Measurements from ENCODE around the gene CNTLN.
A peak's percentile ranks its signal among the peaks of the same experiment; 100 is the strongest.
"Not testable (repeated sequence)": the region's sequence is repeated elsewhere in the genome, so short reads cannot be mapped to it uniquely, and the experiment has no call there.

The CNTLN gene

GRCh38 chr9:17322882-17323864, 188.3 kb downstream of the CNTLN start:
- DNase-seq, result no peak

- no peak for DNase-seq
Observed at GRCh38 chr9:17328331-17328730, 193.5 kb downstream of the CNTLN start.

GRCh38 chr9:17330097-17330496, 195.3 kb downstream of the CNTLN start:
- DNase-seq, result no peak

GRCh38 chr9:17332115-17332514, 197.3 kb downstream of the CNTLN start:
- no peak for DNase-seq

DNA sequence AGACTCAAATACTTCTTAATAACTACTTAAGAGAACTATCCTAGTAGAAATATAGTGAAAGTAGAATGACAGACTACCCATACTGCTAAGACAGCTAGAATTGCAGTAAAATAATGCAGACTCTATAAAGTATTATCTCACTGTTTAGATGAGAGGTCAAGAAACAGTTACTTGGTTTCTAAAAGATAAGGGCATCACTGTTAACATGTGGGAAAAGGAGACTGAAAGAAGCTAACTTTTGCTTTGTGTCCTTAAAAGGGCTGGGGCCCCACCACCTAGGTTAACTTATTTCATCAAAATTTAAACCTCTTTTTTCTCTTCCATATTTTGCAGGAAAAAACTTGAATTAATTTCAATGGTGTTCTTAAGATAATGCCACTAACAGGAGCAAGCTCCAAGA, 204.3 kb downstream of the CNTLN start:
- no peak for DNase-seq

- no peak for DNase-seq
Observed at GRCh38 chr9:17342696-17343095, 207.9 kb downstream of the CNTLN start.

DNA sequence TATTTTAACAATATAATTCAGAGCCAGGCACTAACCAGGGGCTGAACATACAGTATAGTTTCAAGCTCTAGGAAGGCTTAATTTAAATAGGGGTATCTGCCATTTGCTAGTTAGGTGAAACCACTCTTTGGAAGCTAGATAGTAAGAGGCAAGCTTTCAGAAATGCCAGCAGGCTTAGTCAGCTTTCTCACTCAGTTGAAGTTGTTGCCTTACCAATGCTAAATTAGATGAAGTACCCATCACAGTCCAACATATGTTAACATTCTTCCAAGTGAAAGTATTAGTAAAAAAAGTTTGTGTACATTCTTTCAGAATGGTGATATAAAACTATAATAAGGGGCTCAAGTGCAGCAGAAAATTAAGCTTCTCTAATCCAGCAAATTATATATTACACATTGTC, 215.0 kb downstream of the CNTLN start:
- no peak for DNase-seq

- not testable (repeated sequence) for DNase-seq
Observed at GRCh38 chr9:17354006-17354405, 219.2 kb downstream of the CNTLN start.

GRCh38 chr9:17361378-17361777, 226.5 kb downstream of the CNTLN start:
- no peak for DNase-seq

GRCh38 chr9:17367035-17367434, 232.2 kb downstream of the CNTLN start:
- DNase-seq, result no peak

- no peak for DNase-seq
Observed at GRCh38 chr9:17380126-17380861, 245.5 kb downstream of the CNTLN start.

GRCh38 chr9:17387565-17387964, 252.7 kb downstream of the CNTLN start:
- DNase-seq, result no peak

DNA sequence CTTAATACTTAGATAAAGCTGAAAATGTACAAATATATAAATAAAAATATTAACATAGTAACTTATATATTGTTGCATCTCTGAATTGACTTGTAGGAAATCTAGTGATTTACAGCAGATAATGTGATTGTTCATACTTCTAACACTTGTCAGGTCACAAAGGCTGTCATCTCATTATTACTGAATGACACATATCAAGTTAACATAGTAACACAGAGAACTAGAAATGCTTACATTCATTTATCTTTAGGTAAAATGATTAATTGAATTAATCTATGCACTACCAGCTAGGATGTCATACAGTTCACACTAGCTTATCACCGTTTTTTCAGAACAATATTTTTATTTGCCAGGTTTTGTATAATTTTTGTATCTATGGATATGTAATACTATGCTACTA, 254.2 kb downstream of the CNTLN start:
- DNase-seq, result no peak

DNA sequence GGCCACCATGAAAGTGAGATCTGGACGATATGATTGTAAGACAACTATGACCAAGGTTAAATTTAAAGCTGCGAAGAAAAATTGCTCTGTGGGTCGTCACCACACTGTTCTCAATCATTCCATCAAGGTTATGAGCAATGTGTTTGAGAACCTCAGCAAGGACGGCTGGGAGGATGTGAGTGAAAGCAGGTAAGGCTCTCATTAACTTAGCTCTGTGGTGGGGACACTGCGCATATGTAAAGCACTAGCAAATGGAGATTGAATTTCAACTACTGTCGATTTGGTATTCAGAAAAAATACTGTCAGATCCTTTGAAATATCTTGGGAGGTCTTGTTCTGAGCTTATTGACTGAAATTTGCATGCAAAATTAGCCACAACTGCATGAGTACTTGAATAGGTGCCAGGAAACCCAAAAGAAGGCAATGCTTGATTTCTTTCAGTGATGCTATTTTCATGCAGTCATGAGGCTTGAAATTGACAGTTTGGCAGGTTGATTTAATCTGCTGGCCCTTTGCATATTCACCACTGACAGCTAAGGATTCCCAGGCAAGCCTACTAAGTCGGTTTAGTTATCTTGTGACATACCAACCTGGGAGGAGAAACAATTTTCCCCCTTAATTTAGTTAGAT, 260.2 kb downstream of the CNTLN start:
- no peak for DNase-seq

- not testable (repeated sequence) for DNase-seq
Observed at GRCh38 chr9:17397166-17397728, 262.4 kb downstream of the CNTLN start.

- no peak for DNase-seq
Observed at GRCh38 chr9:17398350-17398749, 263.5 kb downstream of the CNTLN start.

DNA sequence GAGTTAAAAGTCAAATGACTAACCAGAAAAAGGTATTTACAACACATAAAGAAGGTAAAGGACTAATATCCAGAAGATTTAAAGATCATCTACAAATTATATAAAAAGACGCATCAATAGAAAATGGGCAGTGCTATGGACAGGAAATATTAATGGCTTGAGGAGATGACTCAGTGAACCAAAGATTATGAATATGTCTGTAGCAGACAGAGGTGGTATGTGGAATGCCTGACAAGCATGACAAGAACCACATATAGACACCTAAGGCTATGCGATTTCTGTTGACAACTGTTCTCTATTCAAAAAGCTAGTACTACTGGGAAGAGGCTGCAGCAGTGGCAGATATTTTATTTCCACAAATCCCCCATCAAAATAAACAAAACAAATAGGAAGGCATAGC, 267.0 kb downstream of the CNTLN start:
- no peak for DNase-seq

DNA sequence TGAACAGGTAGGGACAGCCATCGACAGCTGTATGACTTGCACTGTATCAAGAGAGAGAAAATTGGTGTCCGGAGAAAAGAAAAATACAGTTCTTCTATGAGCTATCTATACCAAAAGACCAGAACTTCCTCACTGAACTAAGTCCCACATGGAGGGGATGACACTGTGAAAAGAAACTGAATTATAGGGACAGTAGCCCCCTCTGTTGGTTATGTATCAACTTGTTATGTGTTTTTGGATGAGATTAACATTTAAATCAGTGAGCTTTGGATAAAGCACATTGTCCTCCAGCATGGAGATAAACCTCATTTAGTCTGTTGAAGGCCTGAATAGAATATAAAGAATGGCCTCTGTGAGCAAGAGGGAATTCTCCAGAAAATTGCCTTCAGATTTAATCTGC, 267.5 kb downstream of the CNTLN start:
- DNase-seq, result peak in 1 of 2 donors; percentile 13

- no peak for DNase-seq
Observed at GRCh38 chr9:17403539-17403938, 268.7 kb downstream of the CNTLN start.

DNA sequence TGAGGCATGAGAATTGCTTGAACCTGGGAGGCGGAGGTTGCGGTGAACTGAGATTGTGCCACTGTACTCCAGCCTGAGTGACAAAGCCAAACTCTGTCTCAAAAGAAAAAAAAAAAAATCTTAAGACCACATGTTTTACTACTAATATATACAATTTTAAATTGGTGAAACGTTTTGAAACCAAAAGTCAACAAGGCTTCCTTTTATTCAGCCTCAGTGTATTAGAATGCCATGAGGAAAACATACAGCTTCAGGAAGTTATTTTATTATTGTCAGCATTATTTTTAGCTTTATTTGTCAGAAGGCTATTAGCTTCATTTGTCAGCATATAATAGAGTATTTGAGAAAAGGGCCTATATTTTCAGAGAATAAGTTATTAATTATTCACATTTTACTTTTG, 280.1 kb downstream of the CNTLN start:
- no peak for DNase-seq

GRCh38 chr9:17422994-17423680, 288.3 kb downstream of the CNTLN start:
- no peak for DNase-seq

GRCh38 chr9:17423681-17424011, 288.8 kb downstream of the CNTLN start:
- DNase-seq, result no peak

DNA sequence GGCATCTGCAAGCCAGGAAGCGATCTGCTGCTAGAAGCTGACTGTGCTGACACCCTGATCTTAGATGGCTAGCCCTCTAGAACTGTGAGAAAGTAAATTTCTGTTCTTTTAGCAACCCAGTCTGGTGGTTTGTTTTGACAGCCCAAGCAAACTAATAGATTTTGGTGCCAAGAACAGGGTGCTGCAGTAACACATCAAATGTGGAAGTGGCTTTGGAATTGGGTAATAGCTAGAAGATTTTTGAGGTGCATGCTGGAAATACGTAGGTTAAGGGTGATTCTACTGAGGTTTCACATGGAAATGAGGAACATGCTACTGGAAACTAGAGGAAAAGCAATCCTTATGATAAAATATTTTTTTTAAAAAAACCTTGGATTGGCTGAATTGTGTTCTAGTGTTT, 290.5 kb downstream of the CNTLN start:
- DNase-seq, result no peak

Data from bone marrow (tissue), 2 donors.